Activated CD4-positive, CD25-positive, alpha-beta regulatory T cell treated with anti-CD3 and anti-CD28 coated beads, Interleukin-2, amount 50 U/mL, for 24 hours (primary cell): ENCODE data around the gene SH3TC2.

ENCODE experiments used
- ATAC-seq, 2 donors: fragments of 150-1000 bp; cut with Tn5 transposase; one replicate each; pipeline ENCODE4 v1.10.0; 2021; ENCODE audit warnings: mild to moderate bottlenecking in 1 of 2, moderate library complexity in 1 of 2

Gene SH3TC2

DNA sequence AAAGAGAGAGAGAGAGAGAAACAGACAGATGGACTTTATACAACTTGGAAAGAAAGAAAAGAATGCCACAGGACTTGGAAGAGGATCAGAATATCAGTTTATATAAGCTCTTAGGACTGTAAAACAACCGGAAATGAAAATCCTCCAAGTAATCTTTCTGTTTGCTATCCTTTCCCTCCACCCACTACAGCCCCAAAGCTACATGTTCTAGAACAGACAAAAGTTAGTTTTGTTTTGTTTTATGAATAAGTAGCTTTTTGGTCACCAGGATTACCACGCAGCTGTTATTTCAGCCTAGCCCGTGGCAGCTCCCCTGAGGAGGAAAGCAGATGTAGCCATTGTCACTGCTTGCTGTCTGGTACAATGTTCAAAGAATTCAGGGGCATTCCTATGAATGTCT lies 66.6 kb downstream of the SH3TC2 start:
- ATAC-seq: no peak

DNA sequence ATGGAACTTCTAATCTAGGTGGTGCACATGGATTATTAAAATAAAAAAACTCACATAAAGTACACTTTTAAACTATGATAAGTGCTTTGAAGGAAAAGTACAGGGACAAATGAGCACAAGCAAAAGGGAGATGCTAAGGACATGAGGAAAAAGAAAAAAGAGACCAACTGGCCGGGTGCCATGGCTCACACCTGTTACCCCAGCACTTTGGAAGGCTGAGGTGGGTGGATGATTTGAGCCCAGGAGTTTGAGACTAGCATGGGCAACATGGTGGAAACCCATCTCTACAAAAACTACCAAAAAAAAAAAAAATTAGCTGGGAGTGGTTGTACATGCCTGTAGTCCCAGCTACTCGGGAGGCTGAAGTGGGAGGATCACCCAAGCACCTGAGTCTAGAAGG lies 67.1 kb downstream of the SH3TC2 start:
- ATAC-seq: no peak

DNA sequence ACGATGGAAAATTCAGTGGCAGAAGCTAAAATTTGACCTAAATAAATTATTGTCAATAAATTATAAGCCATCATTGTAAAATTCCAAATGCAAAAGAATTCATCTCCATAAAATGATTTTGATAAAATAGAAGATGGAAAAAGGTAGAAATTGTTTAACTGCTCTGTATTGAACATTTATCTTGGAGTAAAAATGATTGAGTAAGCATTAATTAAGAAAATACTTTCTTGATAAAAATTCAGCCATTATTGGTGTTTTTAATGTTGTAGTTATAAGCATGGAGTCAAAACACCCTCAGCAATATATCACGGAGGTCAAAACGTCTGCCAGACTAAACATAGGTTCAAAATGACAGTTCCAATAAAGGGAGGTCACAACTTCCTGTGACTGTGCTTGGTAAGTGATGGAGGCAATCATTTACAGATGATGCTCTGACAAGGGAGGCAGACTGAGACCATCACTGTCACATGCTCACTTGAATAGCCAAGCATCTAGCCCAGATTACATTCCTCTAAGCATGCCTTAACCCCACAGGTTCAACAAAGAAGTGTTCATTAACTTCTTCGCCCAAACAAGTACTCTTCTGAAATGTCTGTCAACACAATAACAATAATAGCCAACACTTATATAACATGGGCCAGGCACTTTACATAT lies 69.5 kb downstream of the SH3TC2 start:
- no peak for ATAC-seq

DNA sequence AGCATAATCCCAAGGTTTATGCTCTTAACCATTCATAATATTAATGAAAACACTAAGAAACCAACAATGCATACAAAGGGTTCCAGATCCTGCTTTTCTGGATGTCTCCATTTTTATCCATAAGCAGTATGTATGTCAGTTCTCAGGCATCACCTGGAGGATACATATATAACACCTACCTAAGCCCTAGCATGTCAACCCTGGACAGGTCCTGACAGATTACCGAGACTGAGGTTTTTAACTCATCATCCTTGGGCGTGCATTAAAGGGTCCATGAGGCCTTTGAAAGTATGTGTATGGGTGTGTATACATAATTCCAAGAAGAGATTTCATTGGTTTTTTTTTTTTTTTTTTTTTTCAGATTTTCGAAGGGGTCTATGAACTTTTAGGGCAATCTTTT lies 70.6 kb downstream of the SH3TC2 start:
- ATAC-seq: no peak

DNA sequence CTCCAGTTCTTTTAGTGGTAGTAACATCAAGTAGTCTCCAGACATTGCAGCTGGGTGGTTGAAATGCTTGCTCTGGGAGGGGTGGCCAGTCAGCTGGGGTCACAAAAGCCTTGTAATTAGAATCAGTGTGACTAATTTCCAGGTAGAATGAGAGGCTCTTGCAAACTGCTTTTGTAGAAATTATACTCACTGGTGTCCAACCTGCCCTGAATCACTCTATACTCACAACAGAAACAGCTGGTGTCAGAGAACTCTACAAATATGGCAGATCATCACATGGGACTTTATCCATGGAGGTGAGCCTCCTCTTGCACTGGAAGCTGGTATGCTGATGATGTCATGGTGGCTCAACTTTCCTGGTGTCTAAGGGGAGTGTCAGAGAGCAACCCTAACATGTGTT lies 71.3 kb downstream of the SH3TC2 start:
- ATAC-seq: no peak

DNA sequence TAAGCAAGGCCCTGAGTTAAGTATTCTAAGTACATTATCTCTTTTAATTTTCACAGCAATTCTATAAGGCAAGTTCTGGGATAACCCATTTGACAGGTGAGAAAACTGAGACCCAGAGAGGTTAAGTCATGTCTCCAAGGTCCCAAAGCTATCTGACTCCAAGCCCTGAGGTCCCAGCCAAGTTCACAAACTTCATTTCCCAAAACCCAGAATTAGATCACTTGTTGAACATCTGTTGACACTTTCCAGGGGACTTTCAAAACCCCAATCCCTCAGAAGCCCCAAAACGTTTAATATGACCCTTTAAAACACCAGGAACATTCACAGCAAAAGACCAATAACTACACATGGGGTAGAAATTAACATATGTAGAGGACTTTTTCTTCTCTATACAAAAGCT lies 72.0 kb downstream of the SH3TC2 start:
- no peak for ATAC-seq

DNA sequence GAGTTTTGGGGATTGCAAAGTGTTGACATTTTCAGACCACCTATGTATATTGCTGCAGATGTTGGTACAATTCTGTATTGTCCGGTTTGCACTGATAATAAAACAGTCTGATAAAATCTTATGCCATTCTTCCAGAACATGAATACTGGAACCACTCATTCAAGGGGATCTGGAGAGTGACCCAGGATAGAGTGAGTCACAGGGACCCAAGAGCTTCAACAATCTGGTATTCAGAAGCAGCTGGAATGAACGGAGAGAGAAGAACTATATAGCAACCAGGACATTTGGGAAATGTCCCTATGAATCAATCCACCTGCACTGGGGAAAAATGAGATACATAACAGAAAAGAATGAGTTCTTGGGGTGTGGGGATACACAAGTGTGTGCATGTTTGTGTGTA lies 73.3 kb downstream of the SH3TC2 start:
- ATAC-seq: no peak

DNA sequence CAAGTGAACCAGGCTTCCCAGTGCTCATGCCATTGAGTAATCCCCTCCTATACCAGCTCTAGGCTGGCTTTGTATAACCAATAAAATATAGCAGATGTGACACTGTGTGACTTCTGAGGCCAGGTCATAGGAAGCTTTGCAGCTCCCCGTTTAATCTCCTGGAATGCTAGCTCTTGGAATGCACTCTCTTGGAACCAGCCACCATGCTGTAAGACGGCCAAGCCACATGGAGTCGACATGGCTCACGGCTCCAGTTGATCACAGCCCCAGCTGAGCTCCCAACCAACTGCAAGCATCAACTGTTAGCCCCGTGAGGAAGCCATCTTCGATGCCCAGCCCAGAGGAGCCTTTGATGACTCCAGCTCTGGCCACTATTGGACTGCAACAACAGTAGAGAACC lies 74.5 kb downstream of the SH3TC2 start:
- no peak for ATAC-seq

DNA sequence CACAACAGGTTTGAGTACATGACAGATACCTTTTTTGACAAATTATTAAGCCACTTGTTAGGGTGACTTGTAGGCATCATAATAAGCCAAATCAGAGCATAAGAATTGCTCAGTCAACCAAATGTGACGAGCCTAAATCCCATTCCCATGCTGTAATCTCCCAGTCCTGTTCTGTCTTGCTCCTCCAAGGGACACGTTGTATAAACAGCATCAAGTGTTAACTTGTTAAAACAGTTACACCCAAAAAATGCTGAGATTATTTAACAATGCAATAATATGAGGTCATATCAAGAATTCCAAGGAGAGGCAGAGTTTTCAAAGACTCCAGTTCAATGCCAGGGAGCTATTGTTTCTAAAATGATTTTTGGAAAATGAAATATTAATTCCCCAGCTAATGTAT lies 76.2 kb downstream of the SH3TC2 start:
- no peak for ATAC-seq

DNA sequence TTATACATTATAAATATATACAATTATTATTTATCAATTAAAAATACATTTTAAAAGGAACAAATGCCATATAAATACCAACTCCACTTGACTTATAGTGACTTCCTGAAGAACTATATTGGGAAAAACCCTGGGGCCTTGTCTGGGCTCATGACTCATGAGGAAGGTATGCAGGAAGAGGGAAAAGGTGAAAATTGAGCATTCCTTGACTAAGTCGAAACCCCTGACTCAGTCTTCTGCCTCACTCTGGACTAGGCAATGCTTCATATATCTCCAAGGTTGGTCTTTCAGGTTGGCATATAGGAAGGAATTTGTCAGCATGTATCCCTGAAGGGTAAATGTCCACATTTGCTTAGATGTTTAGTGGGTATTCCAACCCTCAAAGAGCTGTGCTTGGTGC lies 78.5 kb downstream of the SH3TC2 start:
- ATAC-seq: no peak

DNA sequence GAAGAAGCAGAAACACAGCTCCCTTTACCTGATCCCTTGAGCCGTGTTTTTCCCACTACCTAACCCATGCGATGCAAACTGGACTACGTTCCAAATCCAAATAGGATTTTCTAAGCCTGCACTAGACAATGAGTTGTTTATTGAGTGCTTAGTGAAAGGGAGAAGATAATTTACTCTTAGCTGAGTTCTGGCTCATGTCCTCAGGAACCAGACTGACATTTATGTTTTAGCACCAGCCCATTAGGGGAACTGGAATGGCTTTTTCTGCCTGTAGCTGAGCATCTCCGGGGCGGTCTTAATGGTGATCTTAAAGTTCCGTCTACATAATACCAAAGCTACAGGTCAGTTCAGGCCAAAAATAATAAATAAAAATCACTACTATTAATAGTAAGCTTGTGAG lies 81.5 kb downstream of the SH3TC2 start:
- no peak for ATAC-seq

DNA sequence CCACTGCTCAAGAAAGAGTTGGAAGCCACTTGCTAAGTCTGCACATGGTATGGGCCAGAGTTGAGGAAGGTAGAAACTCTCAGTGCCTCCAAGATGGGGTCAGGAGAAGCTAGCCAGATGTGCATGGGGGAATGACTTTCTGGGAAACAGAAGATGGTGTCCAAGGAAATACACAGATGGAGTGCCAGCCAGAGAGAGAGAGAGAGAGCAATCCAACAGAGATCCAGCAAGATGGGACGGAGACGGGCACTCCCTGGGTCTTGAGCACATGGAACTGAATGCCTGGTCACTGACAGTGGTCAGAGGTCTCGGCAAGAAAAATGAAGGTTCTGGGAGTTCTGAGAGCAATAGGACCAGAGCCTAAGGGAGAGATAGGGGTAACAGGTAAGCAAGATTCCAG lies 82.1 kb downstream of the SH3TC2 start:
- no peak for ATAC-seq

DNA sequence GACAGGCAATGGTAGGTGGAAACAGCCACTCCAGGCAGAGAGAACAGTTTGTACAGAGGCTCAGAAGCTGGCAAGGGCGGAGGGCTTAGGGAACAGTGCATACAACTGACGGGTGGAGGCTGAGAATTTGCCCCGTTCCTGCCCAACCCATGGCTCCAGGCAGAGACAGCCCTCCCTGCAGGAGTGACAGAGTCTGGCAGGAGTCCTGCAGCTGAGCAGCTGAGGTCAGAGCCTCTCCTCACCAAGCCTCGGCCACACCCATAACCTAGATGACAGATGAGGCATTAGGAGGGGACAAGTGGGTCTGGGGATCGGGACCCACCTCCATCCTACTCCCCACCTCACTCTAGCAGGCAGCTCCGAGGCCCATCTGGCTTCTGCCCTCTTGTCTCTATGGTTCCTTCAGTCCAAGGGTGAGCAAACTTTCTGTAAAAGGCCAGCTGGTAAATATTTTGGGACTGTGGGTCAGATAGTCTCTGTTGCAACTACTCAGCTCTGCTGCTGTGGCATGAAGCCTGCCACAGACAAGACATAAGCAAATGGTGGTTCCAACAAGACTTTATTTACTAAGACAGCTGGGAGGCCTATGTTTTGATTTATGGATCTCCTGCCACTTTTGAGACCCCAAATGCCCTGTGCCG lies 83.7 kb downstream of the SH3TC2 start:
- ATAC-seq: peak in 1 of 2 donors; percentile 9

DNA sequence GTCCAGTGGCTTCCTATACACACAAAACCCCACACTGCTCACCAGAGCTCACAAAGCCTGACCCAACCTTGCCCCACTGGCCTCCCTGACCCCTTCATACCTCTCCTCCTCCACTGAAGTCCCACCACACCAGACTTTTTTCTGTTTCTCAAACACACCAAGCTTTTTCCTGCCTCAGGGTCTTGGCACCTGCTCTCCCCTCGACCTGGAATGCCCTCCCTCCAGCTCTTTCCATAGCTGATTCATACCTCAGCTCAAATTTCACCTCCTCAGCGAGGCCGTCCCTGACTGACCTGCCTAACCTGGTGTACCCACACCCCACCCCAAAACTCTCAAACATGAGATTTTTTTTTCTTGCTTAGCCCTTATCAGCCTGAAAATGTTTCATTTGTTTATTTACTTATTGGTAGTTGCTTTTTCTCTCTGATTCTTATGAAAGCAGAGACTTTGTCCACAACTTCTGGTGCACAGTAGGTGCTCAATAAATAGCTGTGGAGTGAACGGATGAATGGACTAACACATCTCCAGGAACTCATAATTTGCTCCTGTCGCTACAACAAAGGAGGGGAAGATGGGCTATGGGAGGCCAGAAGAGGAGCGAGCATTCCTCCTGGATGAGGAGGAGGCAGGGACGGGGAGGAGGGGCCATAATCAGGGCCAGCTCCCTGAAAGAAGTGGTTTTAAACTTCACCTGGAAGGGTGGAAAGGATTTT lies 84.3 kb downstream of the SH3TC2 start:
- ATAC-seq: no peak

DNA sequence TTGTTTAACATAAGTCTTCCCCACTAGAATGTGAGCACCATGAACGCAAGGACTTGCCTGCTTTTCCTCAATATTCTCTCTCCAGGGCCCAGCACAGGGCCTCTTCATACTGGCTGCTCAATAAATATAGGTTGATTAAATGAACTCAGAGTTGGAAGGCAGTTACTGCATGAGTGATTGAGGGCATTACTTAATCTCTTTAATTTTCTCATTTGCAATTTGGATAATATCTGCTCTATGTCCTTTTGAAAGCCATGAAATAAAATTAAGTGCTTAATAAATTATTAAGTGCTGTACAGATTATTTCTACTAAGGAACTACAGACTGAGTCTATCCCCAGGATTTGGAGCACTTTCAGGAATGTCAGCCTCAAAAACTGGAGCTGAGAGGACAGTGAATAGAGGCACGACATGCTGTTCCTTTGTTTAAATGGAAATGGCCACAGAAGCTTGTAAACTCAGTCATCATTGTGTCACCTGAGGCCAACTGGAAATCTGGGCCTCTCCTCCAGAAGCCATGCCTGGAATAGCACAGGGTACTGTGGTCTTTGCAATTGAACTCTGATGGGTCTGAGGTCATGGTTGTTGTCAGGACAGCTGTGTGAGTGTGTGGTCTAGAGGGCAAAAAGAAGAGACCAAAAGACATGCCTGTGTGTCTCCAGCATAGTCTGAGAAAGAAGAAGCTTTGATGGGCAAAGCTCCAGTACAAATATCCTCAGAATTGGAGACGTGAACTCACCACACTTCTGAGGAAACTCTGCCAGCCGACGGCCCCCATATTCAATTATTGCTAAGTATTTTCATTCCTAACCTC lies 86.1 kb downstream of the SH3TC2 start:
- ATAC-seq: no peak

DNA sequence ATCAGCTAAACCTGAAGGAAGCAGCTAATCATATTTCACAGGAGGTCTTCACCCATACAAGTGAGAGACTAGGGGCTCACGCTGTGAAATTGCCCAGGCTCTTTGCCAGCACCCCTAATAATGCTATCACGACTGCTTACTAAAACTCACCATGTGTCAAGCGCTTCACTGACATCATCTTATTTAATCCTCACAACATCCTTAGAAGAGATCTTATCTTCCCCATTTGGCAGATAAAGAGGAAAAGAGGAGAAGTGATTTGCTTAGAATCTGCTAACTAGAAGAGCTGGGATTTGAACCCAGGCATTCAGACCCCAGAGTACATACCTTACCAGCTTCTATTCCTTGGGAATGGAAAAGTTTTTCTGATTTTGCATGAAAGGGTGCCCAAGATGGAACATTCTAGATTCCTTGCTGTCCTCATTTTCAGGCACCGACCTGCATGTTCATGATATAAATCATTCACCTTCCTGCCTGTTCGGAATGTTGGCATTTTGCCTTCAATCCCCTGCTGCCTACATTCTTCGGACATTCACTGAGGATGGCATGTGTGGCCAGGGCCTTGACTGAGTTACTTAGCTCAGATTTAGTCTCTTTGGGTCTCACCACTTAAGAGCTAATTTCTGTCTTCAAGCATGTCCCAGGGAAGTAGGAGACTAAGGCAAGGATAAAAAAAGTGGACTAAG lies 88.1 kb downstream of the SH3TC2 start:
- no peak for ATAC-seq

DNA sequence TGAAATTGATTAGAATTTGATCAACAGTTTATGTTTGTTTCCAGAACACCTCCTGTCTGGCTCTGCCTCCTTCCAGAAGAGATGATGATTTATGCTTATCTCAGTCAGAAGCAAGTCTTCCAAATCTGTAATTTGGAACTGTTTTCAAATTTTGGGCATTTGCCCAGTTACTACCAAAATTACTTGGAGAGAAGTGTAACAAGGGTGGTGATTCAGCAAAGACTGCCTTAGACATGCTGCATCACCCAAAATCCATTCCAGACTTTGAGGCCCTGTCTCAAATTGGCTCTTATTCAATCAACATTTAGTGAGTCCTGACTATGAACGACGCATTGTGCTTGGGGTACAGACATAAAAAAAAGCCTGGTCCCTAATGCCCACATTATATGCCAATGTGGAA lies 89.4 kb downstream of the SH3TC2 start:
- ATAC-seq: no peak

DNA sequence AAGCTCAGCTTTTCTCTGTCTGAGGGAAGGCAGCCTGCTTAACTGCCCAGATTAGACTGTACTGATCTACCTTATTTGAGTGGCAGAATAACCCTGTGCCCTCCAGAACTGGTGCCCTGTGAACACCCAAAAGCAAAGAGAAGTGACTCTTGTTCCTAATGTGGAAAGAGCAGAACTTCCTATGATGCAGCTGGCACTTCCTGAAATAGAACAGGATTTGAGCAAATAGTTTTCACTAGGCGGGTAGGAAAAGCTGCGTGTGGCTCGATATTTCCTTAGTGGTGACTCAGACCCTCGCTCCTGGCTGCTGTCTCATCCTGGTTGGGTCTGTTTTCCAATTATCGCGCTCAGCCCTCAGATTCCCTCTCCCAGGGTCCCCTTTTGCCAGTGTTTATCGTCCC lies 89.9 kb downstream of the SH3TC2 start:
- ATAC-seq: no peak

DNA sequence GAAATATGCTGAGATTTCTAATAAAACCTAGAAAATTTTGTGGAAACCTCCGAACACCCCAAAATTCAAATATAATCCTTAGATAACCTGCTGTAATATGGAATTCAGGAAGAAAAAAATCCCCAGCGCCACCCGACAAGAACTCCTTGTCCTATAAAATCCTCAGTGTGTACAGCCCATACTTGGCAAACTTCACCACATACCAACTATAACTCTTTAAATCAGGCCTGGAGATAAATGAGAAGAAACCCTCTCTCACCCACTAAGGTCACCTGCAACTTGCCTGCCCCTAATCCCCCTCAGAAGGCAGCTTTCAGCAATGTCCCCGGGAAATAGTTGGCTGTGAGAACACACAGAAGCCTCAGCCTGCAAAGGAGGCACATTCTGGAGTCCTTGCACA lies 90.5 kb downstream of the SH3TC2 start:
- ATAC-seq: no peak

DNA sequence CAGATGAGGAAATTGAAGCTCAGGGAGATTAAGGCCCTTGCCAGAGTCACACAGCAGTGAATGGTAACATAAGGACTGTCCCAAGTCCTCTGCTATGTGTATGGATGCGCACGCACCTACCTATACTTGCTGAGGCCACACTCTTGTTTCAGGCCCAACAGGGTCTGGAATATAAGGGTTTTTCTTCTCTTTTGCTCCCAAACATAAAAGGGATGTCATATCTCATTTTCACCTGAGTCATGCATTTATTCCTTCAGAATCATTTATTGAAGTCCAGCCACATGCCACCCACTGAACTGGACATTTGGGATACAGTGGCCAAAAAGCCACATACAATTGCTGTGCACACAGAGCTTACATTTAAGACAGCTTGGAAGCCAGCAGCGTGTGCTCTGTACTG lies 92.0 kb downstream of the SH3TC2 start:
- ATAC-seq: no peak

DNA sequence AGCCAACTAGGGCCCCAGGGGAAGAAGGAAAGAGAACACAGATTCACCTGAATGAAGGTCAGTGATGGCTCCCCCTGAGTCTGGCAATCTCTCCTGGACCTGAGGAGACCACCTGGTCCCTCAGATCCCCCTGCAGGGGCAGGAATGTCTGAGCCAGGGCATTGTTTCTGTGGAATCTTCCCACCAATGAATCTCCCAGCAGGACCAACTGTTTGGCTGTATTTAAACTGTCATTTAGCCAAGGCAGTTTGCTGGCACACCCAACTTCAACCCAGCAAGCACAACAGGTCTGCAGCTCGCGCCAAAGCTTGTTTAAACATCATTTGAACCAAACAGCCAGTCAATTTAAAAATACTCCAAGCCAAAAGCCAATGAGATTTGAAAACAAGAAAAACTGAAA lies 92.6 kb downstream of the SH3TC2 start:
- ATAC-seq: no peak

DNA sequence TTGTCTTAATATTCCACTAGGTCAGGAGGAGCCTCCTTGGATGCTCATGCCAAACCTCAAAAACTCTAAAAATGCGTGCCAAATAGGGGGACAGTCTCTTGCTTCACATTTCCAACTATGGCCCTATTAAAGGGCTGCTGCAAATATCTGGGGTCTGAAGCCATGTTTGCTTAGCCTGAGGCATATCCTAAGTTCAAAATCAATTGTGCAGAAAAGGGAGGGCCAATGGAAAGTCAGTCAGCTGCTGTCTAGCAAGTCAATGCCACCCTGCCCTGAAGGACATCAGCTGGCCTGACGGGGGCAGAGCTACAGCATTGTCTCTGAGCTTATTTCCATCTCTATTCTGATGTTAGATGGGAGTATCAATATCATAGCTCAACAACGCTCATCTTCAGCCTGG lies 93.6 kb downstream of the SH3TC2 start:
- no peak for ATAC-seq

DNA sequence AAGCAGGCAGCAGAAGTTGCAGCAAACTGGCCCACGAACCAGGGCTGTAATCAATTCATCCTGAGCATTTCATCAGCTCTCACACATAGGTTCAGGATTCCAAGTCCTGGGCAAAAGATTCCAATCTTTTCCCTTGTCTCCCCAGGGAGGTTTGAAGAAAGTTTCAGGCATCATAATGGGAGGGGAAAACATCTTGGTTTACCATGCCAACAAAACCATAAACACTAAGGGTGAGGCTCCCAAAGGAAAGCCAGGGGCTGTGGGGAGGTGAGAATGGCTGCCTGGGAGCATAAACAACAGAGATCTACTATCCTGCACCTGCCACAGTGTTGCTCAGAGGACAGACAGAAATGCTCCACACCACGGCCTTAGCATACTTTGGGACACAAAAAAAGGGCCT lies 94.6 kb downstream of the SH3TC2 start:
- no peak for ATAC-seq
